Inferior parietal cortex (tissue), 1 donor: Measurements from ENCODE around the gene MAN2B1.
A peak's percentile ranks its signal among the peaks of the same experiment; 100 is the strongest.
"Not testable (repeated sequence)": the region's sequence is repeated elsewhere in the genome, so short reads cannot be mapped to it uniquely, and the experiment has no call there.

Experiments
- DNase-seq: peaks from one replicate; pipeline ENCODE4 v3.0.0-alpha.2; 2016; ENCODE audit errors: extremely low spot score

Gene MAN2B1

GRCh38 chr19:12657966-12658365 lies 8.6 kb downstream of the MAN2B1 start:
- DNase-seq = no peak

GRCh38 chr19:12656899-12657571 lies 9.5 kb downstream of the MAN2B1 start:
- DNase-seq = no peak

GRCh38 chr19:12655546-12655945 lies 11.0 kb downstream of the MAN2B1 start:
- no peak for DNase-seq

- no peak for DNase-seq
Observed at GRCh38 chr19:12652219-12652618, 14.3 kb downstream of the MAN2B1 start.

GRCh38 chr19:12649941-12650340 lies 16.6 kb downstream of the MAN2B1 start:
- no peak for DNase-seq

GRCh38 chr19:12648088-12648487 lies 18.5 kb downstream of the MAN2B1 start:
- no peak for DNase-seq

- no peak for DNase-seq
Observed at GRCh38 chr19:12647490-12648071, 19.0 kb downstream of the MAN2B1 start.

- no peak for DNase-seq
Observed at GRCh38 chr19:12647047-12647446, 19.5 kb downstream of the MAN2B1 start.

GRCh38 chr19:12646551-12646950 lies 20.0 kb downstream of the MAN2B1 start:
- no peak for DNase-seq

GRCh38 chr19:12643716-12644115 lies 22.8 kb downstream of the MAN2B1 start:
- not testable (repeated sequence) for DNase-seq

- no peak for DNase-seq
Observed at GRCh38 chr19:12642506-12642905, 24.0 kb downstream of the MAN2B1 start.

GRCh38 chr19:12641456-12641855 lies 25.1 kb downstream of the MAN2B1 start:
- no peak for DNase-seq

- DNase-seq = peak; percentile 58
Observed at GRCh38 chr19:12639901-12640613, 26.5 kb downstream of the MAN2B1 start.

- no peak for DNase-seq
Observed at GRCh38 chr19:12638611-12639182, 27.8 kb downstream of the MAN2B1 start.

GRCh38 chr19:12636631-12637030 lies 29.9 kb downstream of the MAN2B1 start:
- DNase-seq = no peak

- no peak for DNase-seq
Observed at GRCh38 chr19:12629215-12629614, 37.3 kb downstream of the MAN2B1 start.

- DNase-seq = no peak
Observed at GRCh38 chr19:12628040-12629022, 38.2 kb downstream of the MAN2B1 start.

- DNase-seq = no peak
Observed at GRCh38 chr19:12626958-12627357, 39.6 kb downstream of the MAN2B1 start.

- no peak for DNase-seq
Observed at GRCh38 chr19:12623361-12624031, 43.0 kb downstream of the MAN2B1 start.

- DNase-seq = not testable (repeated sequence)
Observed at GRCh38 chr19:12621253-12622024, 45.1 kb downstream of the MAN2B1 start.
